ENCODE results near the gene TMEM88. TPM values are rescaled to one million over a fixed set of nuclear protein-coding genes. Genes with fewer than 3 reads are reported as not detected.

TMEM88 gene
- total RNA-seq, 1 donor from 2014 or later: 8.4 TPM

DNA sequence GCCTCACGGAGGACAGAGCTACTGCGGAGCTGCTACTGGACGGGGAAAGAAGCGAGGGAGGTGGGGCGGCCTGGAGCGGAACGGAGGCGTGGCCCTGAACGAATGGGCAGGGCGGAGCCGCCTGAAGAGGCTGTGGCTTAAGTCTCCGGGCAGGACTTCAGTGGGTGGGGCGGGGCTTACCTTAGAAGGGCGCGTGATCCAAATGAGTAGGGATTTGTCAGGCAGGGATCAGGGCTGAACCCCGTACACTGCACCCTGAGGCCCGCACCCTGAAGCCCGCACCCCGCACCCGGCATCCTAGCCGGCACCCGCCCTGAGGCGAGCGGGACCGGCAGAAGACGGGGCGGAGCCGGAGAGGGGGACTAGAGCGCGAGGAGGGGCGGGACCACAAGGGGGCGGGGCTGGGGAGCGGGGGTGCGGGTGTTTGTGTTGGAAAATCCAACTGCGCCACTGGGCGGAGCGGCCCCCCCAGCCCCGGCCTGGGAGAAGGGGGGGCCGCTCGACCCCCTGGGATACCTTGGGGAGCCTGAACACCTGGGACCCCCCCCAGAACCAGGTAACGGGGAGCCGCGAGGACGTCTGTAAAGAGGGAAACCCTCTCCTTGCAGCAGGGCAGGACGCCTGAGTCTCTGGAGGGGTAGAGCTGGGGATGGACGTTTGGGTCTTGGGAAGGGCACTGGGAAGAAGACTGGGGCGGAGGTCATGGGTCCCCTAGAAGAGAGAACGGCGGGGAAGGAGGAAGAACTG is 20.9 kb upstream of the TMEM88 start, which contains the start of gene KDM6B:
Gene KDM6B (plus strand): TSS at position 423 of the 747 bp plus-strand sequence. CDS start 11,338 bp downstream, outside the sequence.
- TF ChIP-seq, protein P1, sequence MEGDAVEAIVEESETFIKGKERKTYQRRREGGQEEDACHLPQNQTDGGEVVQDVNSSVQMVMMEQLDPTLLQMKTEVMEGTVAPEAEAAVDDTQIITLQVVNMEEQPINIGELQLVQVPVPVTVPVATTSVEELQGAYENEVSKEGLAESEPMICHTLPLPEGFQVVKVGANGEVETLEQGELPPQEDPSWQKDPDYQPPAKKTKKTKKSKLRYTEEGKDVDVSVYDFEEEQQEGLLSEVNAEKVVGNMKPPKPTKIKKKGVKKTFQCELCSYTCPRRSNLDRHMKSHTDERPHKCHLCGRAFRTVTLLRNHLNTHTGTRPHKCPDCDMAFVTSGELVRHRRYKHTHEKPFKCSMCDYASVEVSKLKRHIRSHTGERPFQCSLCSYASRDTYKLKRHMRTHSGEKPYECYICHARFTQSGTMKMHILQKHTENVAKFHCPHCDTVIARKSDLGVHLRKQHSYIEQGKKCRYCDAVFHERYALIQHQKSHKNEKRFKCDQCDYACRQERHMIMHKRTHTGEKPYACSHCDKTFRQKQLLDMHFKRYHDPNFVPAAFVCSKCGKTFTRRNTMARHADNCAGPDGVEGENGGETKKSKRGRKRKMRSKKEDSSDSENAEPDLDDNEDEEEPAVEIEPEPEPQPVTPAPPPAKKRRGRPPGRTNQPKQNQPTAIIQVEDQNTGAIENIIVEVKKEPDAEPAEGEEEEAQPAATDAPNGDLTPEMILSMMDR (conservative IDR thresholded peaks at IDR 0.05): no peak
- peaks cover 41% of the 10 kb centered on the region for H3K27me3 Mint-ChIP-seq (ENCODE audit: low read depth)
- peaks cover 43% of the 10 kb centered on the region for H3K4me1 Mint-ChIP-seq
- H3K4me3 Mint-ChIP-seq: peak within 1 kb of the TSS; percentile 99
- H3K36me3 Mint-ChIP-seq (ENCODE audit: low read depth): peaks cover 3% of the 10 kb centered on the region
- no peaks in the 10 kb centered on the region for H3K9me3 Mint-ChIP-seq
- DNase-seq (ENCODE audit: low read depth, low spot score): peak; percentile 81
- peak within 1 kb of the TSS; percentile 100 for H3K27ac Mint-ChIP-seq (ENCODE audit: unreplicated experiment)

DNA sequence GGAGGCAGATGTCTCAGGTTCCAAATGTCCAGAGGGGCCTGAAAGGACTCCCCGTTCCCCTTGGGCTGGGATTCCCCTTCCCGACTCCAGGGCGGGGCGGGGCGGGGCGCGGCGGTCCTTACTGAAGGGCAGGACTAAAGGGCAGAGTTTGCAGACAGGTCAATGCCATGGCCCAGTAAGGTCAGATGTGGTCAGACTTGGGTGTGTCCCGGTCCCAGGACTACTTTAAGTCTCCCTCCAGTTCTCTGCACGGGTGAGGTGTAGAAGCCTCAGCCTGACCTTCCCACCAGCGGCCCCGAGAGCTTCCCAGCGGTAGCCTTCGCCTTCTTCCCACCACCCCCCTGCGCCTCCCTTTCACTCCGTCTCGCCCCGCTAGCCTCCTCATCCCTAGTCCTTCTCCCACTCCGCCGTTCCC is 20.3 kb upstream of the TMEM88 start:
- Mint-ChIP-seq H3K4me1 (peaks cover 48% of the 10 kb centered on the region), H3K36me3 (ENCODE audit: low read depth) (peaks cover 3% of the 10 kb centered on the region), H3K27ac (ENCODE audit: unreplicated experiment) (peak overlapping the region; percentile 100), H3K27me3 (ENCODE audit: low read depth) (peaks cover 37% of the 10 kb centered on the region), H3K9me3 (no peaks in the 10 kb centered on the region), H3K4me3 (peak overlapping the region; percentile 99)
- TF ChIP-seq, protein P1 (conservative IDR thresholded peaks at IDR 0.05): no peak
- DNase-seq (ENCODE audit: low read depth, low spot score): no peak

DNA sequence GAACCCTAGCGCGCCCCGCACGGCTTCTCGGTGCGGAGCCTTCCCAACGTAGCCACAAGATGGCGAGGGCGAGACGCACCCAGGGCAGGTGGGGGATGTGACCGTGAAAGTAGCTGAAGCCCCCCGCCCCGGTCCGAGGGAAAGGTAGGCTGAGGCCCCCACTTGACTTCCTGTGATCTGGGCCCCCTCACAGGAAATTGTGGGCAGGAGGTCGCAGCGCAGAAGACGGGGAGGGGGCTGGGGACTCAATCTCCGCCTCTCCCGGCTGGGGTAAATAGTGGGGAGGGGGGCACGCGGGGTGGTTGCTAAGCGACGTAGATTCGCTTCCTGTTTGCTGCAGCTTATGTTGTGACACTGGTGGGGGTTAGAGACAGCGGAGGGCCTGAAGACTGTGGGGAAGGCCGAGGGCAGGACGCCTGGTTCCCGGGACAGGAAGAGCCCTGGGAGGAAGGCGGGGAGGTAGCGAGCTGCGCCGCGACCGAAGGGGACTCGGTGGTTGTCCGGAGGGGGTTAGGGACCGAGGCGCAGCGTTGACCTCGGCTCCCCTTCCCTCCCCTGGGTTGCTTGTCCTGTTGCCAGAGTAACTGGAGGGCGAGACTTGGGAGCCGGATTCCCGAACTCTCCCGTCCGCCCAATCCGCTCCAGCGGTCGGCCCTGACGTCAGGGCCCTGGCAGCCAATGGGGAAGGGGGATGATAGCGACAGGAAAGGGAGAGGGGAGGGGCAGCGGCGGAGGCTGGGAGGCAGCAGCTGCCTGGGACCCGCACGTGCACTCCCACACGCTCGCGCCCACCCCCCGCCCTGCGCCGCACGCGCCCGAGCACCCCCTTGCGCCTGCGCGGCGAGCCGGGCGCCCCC is 19.7 kb upstream of the TMEM88 start:
- Mint-ChIP-seq H3K9me3 (no peaks in the 10 kb centered on the region), H3K4me1 (peaks cover 55% of the 10 kb centered on the region), H3K36me3 (ENCODE audit: low read depth) (peaks cover 3% of the 10 kb centered on the region), H3K4me3 (peak overlapping the region; percentile 99), H3K27me3 (ENCODE audit: low read depth) (peaks cover 35% of the 10 kb centered on the region), H3K27ac (ENCODE audit: unreplicated experiment) (peak overlapping the region; percentile 100)
- peak; percentile 81 for DNase-seq (ENCODE audit: low read depth, low spot score)
- TF ChIP-seq, protein P1 (conservative IDR thresholded peaks at IDR 0.05): peak; percentile 76

DNA sequence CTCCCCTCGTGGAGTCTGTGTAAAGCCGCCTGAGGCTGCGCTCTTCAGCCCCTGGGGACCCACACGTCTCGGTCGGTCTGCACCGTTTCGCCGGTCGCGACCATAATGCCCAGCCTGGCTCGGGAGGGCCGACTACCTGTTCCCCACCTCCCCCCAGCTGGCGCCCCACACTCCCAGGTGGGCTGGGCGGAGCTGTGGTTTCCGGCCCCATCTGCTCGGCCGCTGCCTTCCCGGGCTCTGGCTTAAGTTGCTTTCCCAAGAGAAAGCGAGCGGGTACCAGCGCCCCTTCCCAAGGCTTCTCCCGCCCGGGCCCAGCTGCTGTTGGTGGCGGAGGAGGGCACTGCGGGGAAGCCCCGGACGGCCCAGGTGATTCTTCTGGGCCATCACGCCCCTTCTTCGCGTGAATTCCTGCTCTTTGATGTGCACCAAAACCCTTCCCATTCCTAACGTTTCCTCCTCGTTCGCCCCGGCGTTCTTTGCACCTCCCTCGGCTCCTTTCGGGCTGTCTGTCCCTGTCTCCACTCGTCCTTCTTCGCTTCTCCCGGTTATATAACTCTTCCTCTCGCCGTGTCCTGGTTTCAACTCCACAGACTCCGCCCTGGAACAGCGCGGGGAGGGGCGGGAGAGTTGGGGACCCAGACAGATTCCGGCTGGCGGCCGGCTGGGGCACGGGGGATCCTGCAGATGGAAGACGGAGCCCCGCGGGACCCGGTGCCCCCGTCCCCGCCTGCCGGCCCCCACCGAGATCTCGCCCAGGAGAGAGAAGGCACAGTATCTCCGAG is 18.9 kb upstream of the TMEM88 start:
- Mint-ChIP-seq H3K27ac (ENCODE audit: unreplicated experiment) (peak overlapping the region; percentile 97), H3K4me3 (peak overlapping the region; percentile 96), H3K9me3 (no peaks in the 10 kb centered on the region), H3K36me3 (ENCODE audit: low read depth) (peaks cover 3% of the 10 kb centered on the region), H3K4me1 (peaks cover 63% of the 10 kb centered on the region), H3K27me3 (ENCODE audit: low read depth) (peaks cover 28% of the 10 kb centered on the region)
- DNase-seq (ENCODE audit: low read depth, low spot score): peak; percentile 50
- TF ChIP-seq, protein P1 (conservative IDR thresholded peaks at IDR 0.05): no peak

Data from neural crest cell (in vitro differentiated cells).